IPS DF 6.9 (cell line): ENCODE data around the gene ALX4.

ENCODE experiments used
- DNase-seq: peaks from one replicate; pipeline ENCODE4 v3.0.0-alpha.2; 2013; ENCODE audit warnings: low read depth, low spot score
- H3K27ac ChIP-seq: one replicate; pipeline ENCODE4 v1.5.1; 2013; ENCODE audit warnings: low read length, control low read depth
- H3K27me3 ChIP-seq: 2 replicates; pipeline ENCODE4 v1.6.1; 2013; ENCODE audit warnings: mild to moderate bottlenecking, low read length; ENCODE audit not compliant: control insufficient read depth, insufficient read depth
- H3K36me3 ChIP-seq: 2 replicates; pipeline ENCODE4 v1.6.1; 2013; ENCODE audit warnings: low read length; ENCODE audit not compliant: control insufficient read depth, insufficient read depth
- H3K4me1 ChIP-seq: 2 replicates; pipeline ENCODE4 v1.6.1; 2013; ENCODE audit warnings: low read length; ENCODE audit not compliant: control insufficient read depth, insufficient read depth
- H3K4me3 ChIP-seq: 2 replicates; pipeline ENCODE4 v1.5.1; 2013; ENCODE audit warnings: mild to moderate bottlenecking, low read length
- H3K9me3 ChIP-seq: 2 replicates; pipeline ENCODE4 v1.6.1; 2013; ENCODE audit warnings: low read length, inconsistent platforms; ENCODE audit not compliant: control insufficient read depth, insufficient read depth
- WGBS: extraction: QIAGEN DNeasy Blood & Tissue Kit; methylation state at CpG from one replicate; pipeline ENCODE4 v1.1.7; 2013; ENCODE audit warnings: mixed read lengths, missing lambda C conversion rate; ENCODE audit not compliant: insufficient read length, insufficient coverage; 5-methylcytosine and 5-hydroxymethylcytosine counted together

Gene ALX4

GRCh38 chr11:44268614-44269080 lies 41.3 kb downstream of the ALX4 start:
- no CpG with 5 or more reads among the region's 5 CpGs for WGBS
- Histone ChIP-seq H3K27ac (no peak overlapping the region), H3K27me3 (no peaks in the 10 kb centered on the region), H3K4me3 (no peak overlapping the region), H3K4me1 (no peaks in the 10 kb centered on the region), H3K36me3 (no peaks in the 10 kb centered on the region), H3K9me3 (no peaks in the 10 kb centered on the region)
- DNase-seq = no peak

DNA sequence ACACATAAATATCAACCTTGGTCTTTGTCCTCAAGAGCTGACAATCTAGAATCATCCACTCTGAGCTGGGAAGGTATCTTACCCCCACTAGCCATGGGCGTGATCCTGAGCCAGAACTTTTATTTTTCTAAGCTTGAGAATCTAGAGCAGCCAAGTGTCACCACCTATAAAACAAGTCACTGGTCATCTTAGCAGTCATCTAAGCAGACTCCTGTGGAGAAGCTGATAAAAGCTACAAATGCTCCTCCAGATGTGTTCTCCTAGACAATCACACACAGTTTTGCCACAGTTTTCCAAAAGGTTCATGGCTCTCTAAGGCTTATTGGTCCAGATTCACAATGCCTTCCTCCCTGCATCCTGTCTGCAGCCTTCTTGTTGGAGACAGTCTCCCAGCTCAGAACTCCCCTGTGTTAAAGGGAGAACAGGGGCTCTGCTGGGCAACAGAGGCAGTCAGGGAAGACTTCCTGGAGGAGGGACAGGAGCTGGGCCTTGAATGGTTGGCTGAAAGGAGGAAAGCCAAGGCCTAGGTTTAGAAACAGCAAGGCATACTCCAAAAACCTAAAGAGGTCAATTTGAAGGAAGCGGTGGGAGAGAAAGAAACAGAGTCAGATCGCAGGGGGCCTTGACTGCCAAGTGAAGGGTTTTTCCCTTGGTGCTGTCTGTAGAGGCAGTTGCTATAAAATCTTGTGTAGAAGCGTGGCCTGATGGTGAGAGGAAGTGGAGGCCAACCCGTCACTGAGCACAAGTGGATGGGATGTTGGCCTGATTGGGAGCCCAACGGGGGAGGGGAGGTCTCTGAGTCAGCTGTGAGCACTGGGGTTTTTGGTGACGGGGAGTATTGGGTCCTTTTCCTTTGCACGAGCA lies 42.0 kb downstream of the ALX4 start:
- H3K4me3 ChIP-seq = no peak overlapping the region
- no CpG with 5 or more reads among the region's 8 CpGs for WGBS
- DNase-seq = no peak
- H3K4me1 ChIP-seq = no peaks in the 10 kb centered on the region
- no peak overlapping the region for H3K27ac ChIP-seq
- H3K27me3 ChIP-seq = no peaks in the 10 kb centered on the region
- no peaks in the 10 kb centered on the region for H3K9me3 ChIP-seq
- H3K36me3 ChIP-seq = no peaks in the 10 kb centered on the region

DNA sequence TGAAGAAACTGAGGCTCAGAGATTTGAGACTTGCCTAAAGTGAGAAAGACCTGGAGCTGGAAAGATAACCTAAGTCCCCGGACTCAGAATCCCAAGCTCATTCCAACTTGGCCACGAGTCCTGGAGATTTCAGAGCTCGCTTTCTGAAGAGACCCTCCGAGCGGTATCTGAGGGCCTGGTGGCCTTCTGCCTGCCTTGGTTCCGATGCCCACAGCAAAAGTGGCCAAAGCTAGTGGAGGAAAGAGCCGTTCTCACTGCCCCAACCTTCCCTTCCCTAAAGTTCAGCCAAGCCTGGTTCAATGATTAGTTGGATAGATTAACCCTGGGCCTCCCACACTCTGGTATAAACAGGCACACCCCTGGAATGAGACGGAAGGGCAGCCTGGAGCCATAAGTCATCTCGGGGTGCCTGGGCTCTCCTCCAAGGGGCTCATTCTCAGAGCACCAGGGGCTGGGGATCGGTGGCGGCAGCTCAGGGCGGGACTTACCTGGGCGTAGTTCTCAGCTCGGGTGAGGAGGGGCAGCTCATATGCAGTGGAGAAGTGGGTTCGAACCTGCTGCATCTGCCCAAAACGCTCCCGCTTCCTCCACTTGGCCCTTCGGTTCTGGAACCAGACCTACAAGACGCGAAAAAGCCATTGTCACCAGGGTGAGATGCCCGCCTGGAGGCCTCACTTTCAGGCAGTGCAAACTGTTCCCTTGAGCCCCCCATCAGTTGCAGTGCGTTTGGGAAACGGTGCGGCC lies 42.8 kb downstream of the ALX4 start:
- WGBS = no CpG with 5 or more reads among the region's 24 CpGs
- Histone ChIP-seq H3K4me3 (no peak overlapping the region), H3K27ac (no peak overlapping the region), H3K9me3 (no peaks in the 10 kb centered on the region), H3K36me3 (no peaks in the 10 kb centered on the region), H3K4me1 (no peaks in the 10 kb centered on the region), H3K27me3 (no peaks in the 10 kb centered on the region)
- DNase-seq = no peak

DNA sequence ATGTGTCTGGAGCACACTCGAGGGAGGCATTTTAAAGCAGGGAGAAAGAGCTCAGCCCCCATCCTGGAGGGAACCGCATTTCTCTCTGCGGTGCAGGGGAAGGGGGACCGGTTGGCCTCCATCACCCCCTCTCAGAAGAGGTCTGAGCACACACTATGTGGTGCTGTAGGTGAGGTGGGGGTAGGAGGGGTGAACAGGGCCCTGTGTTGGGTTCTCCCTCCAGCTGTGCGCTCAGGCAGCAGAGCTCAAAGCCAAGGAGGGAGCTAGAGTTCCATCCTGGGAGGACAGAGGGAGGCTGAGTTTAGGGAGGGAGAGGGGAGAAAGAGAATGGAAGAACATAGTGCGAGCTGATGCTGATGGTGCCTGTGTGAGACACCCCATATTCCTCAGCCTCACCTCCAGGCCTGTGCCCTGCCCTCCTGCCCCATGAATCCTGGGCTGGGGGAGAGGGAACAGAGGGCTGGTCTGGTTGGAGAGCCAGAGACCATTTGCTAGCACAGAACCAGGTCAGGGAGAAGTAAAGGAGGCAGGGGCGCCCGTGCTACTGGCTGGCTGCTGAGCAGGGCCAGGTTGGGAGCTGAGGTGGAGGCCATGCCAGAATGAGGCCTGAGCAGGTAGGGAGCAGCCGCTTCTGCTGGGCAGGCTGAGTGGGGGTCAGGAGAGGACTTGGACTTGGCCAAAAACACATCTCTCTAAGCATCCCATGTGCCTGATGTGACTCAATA lies 43.7 kb downstream of the ALX4 start:
- no CpG with 5 or more reads among the region's 9 CpGs for WGBS
- DNase-seq = no peak
- no peak overlapping the region for H3K4me3 ChIP-seq
- no peaks in the 10 kb centered on the region for H3K4me1 ChIP-seq
- H3K27me3 ChIP-seq = no peaks in the 10 kb centered on the region
- no peaks in the 10 kb centered on the region for H3K36me3 ChIP-seq
- H3K27ac ChIP-seq = no peak overlapping the region
- H3K9me3 ChIP-seq = no peaks in the 10 kb centered on the region

- no peak overlapping the region for H3K27ac ChIP-seq
- H3K27me3 ChIP-seq = no peaks in the 10 kb centered on the region
- no CpG with 5 or more reads among the region's 22 CpGs for WGBS
- H3K9me3 ChIP-seq = no peaks in the 10 kb centered on the region
- no peaks in the 10 kb centered on the region for H3K4me1 ChIP-seq
- H3K4me3 ChIP-seq = no peak overlapping the region
- no peak for DNase-seq
- no peaks in the 10 kb centered on the region for H3K36me3 ChIP-seq
These were observed 45.2 kb downstream of the ALX4 start for GRCh38 chr11:44264761-44265160.

DNA sequence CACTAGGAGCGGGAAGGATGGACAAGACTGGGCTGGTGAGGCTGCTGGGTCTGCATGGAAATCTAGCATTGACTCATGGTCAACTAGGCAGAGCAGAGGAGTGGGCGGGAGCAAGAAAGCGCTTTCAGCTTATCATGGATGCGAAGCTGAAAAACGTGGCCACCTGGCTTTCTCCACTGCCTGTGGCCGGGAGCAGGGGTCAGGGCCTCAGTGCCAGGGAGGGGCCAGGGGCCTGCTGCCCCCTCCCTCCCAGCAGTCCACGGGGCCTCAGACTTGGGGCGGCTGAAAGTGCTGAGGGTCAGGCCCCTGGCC lies 45.5 kb downstream of the ALX4 start:
- Histone ChIP-seq H3K36me3 (no peaks in the 10 kb centered on the region), H3K27me3 (no peaks in the 10 kb centered on the region), H3K9me3 (no peaks in the 10 kb centered on the region), H3K4me3 (no peak overlapping the region), H3K27ac (no peak overlapping the region), H3K4me1 (no peaks in the 10 kb centered on the region)
- no peak for DNase-seq
- WGBS = no CpG with 5 or more reads among the region's 8 CpGs

- no peaks in the 10 kb centered on the region for H3K36me3 ChIP-seq
- no peak overlapping the region for H3K4me3 ChIP-seq
- H3K4me1 ChIP-seq = no peaks in the 10 kb centered on the region
- H3K27ac ChIP-seq = no peak overlapping the region
- H3K27me3 ChIP-seq = no peaks in the 10 kb centered on the region
- WGBS = no CpG with 5 or more reads among the region's 20 CpGs
- DNase-seq = no peak
- H3K9me3 ChIP-seq = no peaks in the 10 kb centered on the region
These were observed 46.1 kb downstream of the ALX4 start for GRCh38 chr11:44263738-44264437.

DNA sequence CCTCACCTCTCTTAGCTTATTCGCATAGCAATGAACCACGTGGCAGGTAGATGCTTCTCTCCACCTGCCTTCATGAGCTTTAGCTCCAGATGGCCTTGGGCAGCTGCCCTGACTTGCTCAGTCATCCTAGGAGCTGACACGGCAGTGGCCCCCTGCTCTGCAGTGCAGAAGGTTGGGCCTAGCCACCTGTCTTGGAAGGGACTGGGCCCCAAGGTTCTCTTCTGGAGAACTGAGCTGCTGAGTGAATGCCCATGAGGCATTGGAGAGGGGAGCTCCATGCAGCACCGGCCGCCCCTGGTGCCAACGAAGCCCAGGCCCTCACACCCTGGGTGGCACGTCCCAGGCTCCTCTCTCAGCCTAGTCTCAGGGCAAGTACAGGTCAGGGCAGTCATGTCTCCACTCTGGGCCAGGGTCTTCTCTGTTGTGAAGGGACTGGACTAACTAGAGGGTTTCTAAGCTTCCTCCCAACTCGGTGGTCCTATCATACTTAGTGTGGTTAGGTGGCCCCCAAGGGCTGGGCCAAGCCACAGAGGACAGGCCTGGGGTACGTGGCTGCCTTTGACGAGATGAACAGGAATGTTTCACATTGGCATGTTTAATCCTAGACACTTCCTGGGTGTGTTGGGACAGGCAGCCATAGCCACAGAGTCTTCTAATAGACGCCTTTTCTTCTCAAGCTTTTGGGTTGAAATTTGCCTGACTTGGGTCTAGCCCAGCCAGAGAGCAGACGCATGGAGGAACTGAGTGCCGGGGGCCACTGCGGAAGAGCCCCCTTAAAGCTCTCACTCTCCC lies 47.9 kb downstream of the ALX4 start:
- no peaks in the 10 kb centered on the region for H3K4me1 ChIP-seq
- WGBS = no CpG with 5 or more reads among the region's 14 CpGs
- no peak for DNase-seq
- H3K9me3 ChIP-seq = no peaks in the 10 kb centered on the region
- no peaks in the 10 kb centered on the region for H3K36me3 ChIP-seq
- no peak overlapping the region for H3K27ac ChIP-seq
- H3K4me3 ChIP-seq = no peak overlapping the region
- H3K27me3 ChIP-seq = no peaks in the 10 kb centered on the region

DNA sequence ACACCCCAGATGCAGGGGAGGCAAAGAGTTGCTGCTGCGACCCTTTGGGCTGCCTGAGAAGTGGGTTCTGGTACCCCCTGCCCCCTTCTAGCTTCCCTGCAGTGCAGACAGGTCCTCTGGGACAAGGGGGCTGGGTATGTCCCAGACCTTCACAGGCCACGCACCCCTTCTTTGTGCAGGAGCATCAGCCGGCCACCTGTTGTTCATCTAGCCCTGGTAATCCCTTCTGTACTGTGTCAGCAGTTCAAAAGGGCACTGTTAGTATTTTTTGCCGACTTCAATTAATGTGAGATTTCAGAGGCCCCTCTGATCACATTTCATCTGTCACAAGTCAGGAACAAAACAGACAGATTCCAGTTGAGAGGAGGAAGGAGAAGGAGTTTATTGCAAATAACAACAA lies 49.9 kb downstream of the ALX4 start:
- Histone ChIP-seq H3K27me3 (no peaks in the 10 kb centered on the region), H3K9me3 (no peaks in the 10 kb centered on the region), H3K27ac (no peak overlapping the region), H3K36me3 (no peaks in the 10 kb centered on the region), H3K4me3 (no peak overlapping the region), H3K4me1 (no peaks in the 10 kb centered on the region)
- no peak for DNase-seq
- WGBS = no CpG with 5 or more reads among the region's 4 CpGs
